ENCODE measurements around the gene CFAP74.

DNA sequence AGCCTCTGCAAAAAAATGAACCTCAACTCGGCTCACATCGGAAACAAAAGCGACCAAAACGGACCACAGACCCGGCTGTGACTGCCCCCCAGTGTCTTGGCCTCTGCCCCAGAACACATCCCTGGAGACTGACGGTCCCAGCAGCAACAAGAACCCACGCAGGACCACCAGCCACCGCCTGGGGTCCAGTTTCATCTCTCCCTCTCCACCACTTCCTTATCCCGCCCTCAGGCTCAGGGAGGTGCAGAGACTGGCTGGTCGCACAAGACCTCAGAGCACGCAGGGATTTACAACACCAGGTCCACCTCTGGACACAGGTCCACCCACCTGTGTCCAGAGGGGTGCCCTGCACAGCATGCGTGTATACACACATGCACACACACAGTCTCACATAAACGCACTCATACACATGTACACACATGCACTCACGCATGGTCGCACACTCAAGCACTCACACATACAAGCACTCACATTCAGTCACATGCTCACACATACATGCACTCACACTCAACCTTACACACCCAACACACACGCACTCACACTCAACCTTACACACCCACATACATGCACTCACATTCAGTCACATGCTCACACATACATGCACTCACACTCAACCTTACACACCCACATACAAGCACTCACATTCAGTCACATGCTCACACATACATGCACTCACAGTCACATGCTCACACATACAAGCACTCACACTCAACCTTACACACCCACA, 65.9 kb downstream of the CFAP74 start:
- TF ChIP-seq, protein P1, sequence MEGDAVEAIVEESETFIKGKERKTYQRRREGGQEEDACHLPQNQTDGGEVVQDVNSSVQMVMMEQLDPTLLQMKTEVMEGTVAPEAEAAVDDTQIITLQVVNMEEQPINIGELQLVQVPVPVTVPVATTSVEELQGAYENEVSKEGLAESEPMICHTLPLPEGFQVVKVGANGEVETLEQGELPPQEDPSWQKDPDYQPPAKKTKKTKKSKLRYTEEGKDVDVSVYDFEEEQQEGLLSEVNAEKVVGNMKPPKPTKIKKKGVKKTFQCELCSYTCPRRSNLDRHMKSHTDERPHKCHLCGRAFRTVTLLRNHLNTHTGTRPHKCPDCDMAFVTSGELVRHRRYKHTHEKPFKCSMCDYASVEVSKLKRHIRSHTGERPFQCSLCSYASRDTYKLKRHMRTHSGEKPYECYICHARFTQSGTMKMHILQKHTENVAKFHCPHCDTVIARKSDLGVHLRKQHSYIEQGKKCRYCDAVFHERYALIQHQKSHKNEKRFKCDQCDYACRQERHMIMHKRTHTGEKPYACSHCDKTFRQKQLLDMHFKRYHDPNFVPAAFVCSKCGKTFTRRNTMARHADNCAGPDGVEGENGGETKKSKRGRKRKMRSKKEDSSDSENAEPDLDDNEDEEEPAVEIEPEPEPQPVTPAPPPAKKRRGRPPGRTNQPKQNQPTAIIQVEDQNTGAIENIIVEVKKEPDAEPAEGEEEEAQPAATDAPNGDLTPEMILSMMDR (conservative IDR thresholded peaks at IDR 0.05; ENCODE audit: low read length): no peak
- no peak for TF ChIP-seq EZH2phosphoT487 (IDR thresholded peaks at IDR 0.05; ENCODE audit: borderline replicate concordance)
